Measurements from ENCODE around the gene TRAPPC1.

GRCh38 chr17:7943291-7943690 is 11.5 kb upstream of the TRAPPC1 start:
- TF ChIP-seq GATA2 (IDR thresholded peaks at IDR 0.05; ENCODE audit: low read depth, low read length) (no peak), GATA3 (IDR thresholded peaks at IDR 0.05; ENCODE audit: low read depth, low read length) (no peak)
